ENCODE measurements around the gene ZNF837. TPM values are rescaled to one million over a fixed set of nuclear protein-coding genes. Genes with fewer than 3 reads are reported as not detected.

ZNF837 gene
- polyA plus RNA-seq, 3 donors from 2014 or later, result 1.2 to 3.6 (median 1.4) TPM

DNA sequence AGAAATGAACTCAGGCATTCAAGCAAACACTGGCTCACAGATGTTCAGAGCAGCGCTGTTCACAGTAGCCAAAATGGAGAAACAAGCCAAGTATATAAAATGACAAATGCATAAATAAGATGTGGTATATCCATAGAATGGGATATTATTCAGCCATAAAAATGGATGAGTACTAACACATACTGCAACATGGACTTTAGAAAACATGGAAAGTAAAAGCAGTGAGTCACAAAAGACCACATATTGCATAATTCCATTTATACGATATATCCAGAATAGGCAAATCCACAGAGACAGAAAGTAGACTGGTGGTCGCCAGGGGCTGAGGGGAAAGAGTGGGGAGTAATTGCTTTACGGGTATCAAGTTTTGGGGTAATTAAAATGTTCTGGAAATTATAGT is 6.6 kb downstream of the ZNF837 start:
- no peaks in the 10 kb centered on the region for H3K36me3 Mint-ChIP-seq
- no peak for DNase-seq
- no peak overlapping the region for H3K4me3 Mint-ChIP-seq
- H3K27ac Mint-ChIP-seq, result no peak overlapping the region
- H3K4me1 Mint-ChIP-seq, result peaks cover 3 to 6% of the 10 kb centered on the region in 2 donors
- no peaks in the 10 kb centered on the region for H3K9me3 Mint-ChIP-seq
- peaks cover 0 to 3% (median 2%) of the 10 kb centered on the region in 3 donors for H3K27me3 Mint-ChIP-seq (ENCODE audit: low read depth in 3 of 3)

DNA sequence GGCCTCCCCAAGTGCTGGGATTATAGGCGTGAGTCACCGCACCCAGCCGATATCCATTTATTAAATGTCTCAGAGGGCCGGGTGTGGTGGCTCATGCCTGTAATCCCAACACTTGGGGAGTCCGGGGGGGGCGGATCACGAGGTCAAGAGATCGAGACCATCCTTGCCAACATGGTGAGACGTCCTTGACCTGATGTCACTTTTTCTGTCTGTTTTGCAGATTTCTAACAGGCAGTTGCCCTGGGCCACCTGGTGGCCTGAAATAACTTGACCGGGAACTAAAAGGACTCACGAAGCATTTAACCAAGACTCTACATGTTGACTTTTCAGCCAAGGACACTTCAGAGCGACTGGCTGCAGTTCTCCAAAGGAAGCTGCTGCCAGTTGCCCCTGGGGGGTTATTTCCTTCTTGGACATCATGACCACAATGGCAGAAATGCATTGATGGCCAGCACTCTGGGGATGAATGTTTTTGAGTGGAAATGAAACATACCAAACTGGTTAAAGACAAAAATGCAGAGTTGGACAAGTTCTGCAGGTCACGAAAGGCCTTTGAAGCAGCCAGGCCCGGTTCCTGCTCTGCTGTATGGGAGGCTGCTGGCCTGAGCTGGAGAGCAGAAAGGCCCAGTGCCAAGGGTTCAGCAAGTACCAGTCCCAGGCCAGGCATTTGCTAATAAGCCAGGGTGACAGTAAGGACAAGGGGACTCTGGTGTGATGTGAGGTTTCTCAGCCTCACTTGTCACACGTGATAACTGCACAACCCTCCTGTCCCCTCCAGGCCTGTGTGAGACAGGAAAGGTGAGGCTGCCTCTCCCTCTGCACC is 8.3 kb downstream of the ZNF837 start:
- H3K9me3 Mint-ChIP-seq, result no peaks in the 10 kb centered on the region
- no peak for DNase-seq
- no peak overlapping the region for H3K4me3 Mint-ChIP-seq
- no peaks in the 10 kb centered on the region for H3K36me3 Mint-ChIP-seq
- H3K4me1 Mint-ChIP-seq, result no peaks in the 10 kb centered on the region
- no peak overlapping the region for H3K27ac Mint-ChIP-seq
- H3K27me3 Mint-ChIP-seq (ENCODE audit: low read depth in 3 of 3), result peaks cover 0 to 3% (median 2%) of the 10 kb centered on the region in 3 donors

DNA sequence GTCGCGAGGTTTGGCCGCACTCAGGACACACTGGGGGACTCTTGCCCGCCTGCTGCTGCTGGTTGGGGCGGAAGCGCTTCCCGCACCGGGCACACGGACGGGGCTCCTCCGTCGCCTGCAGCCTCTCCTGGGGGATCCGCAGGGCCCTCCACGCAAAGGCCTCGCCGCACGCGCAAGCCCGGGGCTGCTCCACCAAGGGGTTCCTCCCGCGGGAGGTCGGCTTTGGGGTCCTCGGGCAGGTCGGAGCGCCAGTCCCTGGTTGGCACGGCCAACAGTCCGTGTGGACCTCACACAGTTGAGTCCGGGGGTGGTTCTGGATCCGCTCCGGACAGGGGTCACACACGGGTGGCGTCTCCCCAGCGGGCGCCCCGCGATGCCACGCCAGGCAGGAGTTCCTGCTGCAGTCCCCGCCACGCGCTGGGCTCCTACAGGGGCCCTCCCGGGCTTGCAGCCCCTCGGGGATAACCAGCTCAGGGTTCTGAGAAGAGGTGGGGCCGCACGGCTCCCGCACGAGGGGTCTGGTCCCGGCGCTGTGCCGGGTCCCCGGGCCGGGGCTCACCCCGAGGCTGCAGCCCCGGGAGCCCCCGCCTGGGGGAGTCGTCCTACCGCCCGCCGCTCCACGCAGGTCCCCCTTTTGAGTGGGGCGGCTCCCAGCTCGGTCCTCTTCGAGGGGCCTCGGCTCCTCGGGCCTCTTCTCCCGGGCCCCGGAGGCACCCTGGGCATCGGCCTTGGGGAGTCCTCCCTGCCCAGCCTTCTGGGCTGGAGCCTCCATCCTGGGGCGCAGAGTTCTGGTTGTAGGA is 12.1 kb downstream of the ZNF837 start:
- H3K9me3 Mint-ChIP-seq, result no peaks in the 10 kb centered on the region
- DNase-seq, result no peak
- no peaks in the 10 kb centered on the region for H3K36me3 Mint-ChIP-seq
- peaks cover 0 to 3% (median 3%) of the 10 kb centered on the region in 3 donors for H3K27me3 Mint-ChIP-seq (ENCODE audit: low read depth in 3 of 3)
- H3K4me1 Mint-ChIP-seq, result peaks cover 0 to 2% of the 10 kb centered on the region in 2 donors
- H3K27ac Mint-ChIP-seq, result no peak overlapping the region
- no peak overlapping the region for H3K4me3 Mint-ChIP-seq

DNA sequence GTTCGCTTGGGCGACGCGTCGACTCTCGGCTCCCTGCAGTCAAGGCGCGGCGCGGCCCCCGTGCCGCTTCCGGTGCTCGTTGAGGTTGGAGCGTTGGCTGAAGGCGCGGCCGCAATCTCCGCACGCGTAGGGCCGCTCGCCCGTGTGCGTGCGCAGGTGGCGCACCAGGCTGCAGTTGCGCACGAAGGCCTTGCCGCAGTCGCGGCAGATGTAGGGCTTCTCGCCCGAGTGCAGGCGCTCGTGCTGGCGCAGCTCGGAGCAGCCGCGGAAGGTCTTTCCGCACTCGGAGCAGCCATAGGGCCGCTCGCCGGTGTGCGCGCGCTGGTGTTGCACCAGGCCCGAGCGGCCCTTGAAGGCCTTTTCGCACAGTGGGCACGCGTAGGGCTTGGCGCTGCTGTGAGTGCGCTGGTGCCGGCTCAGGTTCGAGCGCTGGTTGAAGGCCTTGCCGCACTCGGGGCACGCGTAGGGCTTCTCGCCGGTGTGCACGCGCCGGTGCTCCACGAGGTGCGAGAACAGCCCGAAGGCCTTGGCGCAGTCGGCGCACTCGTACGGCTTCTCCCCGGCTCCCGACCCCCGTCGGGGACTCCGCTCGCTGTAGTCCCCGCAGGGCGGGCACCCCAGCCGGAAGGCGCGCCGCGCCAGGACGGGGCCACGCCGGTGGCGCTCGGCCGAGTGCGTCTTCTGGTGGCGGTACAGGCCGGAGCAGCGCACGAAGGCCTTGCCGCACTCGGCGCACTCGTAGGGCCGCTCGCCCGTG is 13.0 kb downstream of the ZNF837 start:
- peaks cover 0 to 4% of the 10 kb centered on the region in 2 donors for H3K4me1 Mint-ChIP-seq
- no peak overlapping the region for H3K27ac Mint-ChIP-seq
- peaks cover under 1 to 5% (median 1%) of the 10 kb centered on the region in 3 donors for H3K27me3 Mint-ChIP-seq (ENCODE audit: low read depth in 3 of 3)
- H3K4me3 Mint-ChIP-seq, result no peak overlapping the region
- H3K9me3 Mint-ChIP-seq, result no peaks in the 10 kb centered on the region
- no peak for DNase-seq
- H3K36me3 Mint-ChIP-seq, result no peaks in the 10 kb centered on the region

DNA sequence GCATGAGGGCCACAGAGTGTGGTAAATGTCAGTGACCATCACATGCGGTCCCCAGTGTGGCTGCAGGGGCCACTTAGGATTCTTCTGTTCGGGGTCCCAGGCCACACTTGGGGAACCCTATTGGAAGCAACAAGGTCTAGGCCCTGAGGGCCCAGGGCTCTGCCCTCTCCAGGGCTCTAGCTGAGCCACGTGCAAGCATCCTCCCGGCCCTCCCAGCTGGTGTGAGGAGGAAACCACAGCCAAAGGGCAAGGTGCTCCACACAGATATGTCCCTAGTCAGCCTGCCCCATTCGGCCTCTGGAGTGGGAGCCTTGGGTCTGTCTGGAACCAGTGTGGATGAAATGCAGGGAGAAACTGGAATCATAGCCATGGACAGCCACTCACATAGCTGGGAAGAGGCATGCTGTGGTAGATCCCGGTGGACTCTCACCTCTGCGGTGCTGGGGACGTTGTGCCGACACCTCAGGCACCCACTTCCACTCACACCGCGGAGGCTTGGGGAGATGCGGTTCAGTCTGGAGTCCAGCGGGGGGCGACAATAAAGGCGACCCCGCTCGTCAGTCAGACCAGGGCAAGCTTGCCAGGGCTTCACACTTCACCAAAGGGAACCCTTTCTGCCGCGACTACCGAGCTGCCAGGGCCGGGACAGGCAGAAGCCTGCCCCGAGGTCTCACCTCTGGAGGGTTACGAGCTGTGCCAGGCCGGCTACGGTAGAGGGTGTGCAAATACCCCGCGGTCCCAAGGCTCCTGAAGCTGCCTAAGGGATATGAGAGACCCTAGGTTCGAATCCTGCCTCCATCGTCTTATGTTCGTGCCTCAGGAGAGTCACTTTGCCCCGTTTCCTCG is 14.0 kb downstream of the ZNF837 start:
- Mint-ChIP-seq H3K36me3 (no peaks in the 10 kb centered on the region), H3K27me3 (ENCODE audit: low read depth in 3 of 3) (peaks cover 9 to 15% (median 9%) of the 10 kb centered on the region in 3 donors), H3K4me1 (peaks cover 5 to 12% of the 10 kb centered on the region in 2 donors), H3K27ac (peak overlapping the region in 1 of 6 donors; percentile 28), H3K9me3 (no peaks in the 10 kb centered on the region), H3K4me3 (no peak overlapping the region)
- DNase-seq, result no peak

DNA sequence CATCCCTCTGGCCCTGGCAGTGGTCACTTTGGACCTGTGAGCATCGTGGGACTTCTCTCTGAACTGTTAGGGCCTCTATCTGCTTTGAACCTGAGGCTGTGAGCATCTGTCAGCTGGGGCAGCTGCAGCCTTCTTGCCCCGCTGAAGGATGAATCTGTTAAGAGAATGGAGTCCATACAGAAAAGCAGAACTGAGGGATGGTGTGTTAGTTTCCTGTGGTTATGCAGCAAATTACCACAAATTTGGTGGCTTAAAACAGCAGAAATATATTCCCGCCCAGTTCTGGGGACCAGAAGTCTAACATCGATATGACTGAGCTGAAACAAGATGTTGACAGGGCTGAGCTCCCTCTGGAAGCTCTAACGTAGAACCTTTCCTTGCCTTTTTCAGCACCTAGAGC is 16.7 kb downstream of the ZNF837 start:
- Mint-ChIP-seq H3K4me3 (peak overlapping the region in 3 of 5 donors; percentile 27 to 46 (median 32)), H3K36me3 (no peaks in the 10 kb centered on the region), H3K4me1 (peaks cover 8 to 15% of the 10 kb centered on the region in 2 donors), H3K27me3 (ENCODE audit: low read depth in 3 of 3) (peaks cover 9 to 22% (median 11%) of the 10 kb centered on the region in 3 donors), H3K27ac (peak overlapping the region in 2 of 6 donors; percentile 57), H3K9me3 (no peaks in the 10 kb centered on the region)
- DNase-seq, result no peak

DNA sequence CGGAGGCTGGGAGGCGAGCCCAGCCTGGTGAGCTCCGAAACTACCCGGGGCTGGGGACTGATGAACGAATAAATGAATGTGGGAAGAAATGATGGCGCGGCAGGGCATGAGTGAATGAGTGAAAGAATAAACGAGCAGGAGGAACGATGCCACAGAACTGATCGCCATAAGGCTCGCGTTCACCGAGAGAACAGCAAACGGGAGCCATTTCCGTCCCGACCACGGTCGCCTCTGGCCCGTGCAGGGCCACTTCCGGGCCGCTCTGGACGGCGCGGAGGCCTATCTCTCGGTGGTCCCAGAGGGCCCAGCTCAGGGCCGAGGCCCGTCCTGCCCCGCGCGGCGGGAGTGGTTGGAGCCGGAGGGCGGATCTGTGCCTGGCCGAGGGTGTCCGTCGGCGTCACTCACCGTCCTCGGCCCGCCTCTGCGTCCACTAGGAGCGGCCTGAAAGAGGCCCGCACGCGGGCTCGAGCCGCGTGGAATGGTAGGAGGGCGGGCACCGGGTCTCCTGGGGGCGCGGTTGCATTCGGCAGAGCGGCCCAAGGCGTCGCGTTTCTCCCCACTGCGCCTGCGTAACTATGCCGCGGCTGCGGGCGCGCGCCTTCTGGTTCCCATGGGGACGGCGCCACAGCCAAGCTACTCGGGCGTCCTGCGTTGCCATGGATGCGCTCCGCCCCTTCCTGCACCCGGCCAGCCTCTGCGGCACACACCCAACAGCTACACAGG is 18.4 kb downstream of the ZNF837 start, which contains the start of gene ZNF497:
Gene ZNF497, minus strand, starts transcription at position 480 of the 723 bp plus-strand sequence. CDS start 5,116 bp downstream, outside the sequence.
- Mint-ChIP-seq H3K4me3 (peak within 1 kb of the TSS; percentile 90 to 99 (median 96)), H3K27ac (peak within 1 kb of the TSS; percentile 96 to 99 (median 98)), H3K36me3 (no peaks in the 10 kb centered on the region), H3K27me3 (ENCODE audit: low read depth in 3 of 3) (peaks cover 9 to 24% (median 11%) of the 10 kb centered on the region in 3 donors), H3K4me1 (peaks cover 8 to 18% of the 10 kb centered on the region in 2 donors), H3K9me3 (no peaks in the 10 kb centered on the region)
- DNase-seq, result peak; percentile 97 to 98 (median 97)

DNA sequence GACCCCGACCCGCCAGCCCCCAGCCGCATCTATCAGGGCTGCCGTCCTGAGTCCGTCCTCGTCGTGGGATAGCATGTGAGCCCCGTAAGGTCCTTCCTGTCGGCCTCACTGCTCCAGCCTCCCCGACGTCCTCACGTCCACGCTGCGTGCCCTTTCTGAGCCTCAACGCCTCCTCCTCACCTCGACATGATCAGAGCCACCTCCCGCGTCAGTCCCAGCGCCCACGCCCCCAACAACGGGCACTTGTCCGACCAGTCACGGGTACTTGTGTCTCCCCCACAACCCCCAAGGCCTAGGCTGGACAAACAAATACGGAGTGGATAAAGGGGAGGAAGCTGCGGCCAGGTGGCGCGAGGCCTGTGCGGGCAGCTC is 18.9 kb downstream of the ZNF837 start:
- H3K36me3 Mint-ChIP-seq, result no peaks in the 10 kb centered on the region
- no peaks in the 10 kb centered on the region for H3K9me3 Mint-ChIP-seq
- DNase-seq, result peak in 2 of 3 donors; percentile 65
- H3K27ac Mint-ChIP-seq, result peak overlapping the region; percentile 96 to 99 (median 98)
- H3K4me3 Mint-ChIP-seq, result peak overlapping the region; percentile 90 to 99 (median 96)
- H3K4me1 Mint-ChIP-seq, result peaks cover 8 to 18% of the 10 kb centered on the region in 2 donors
- H3K27me3 Mint-ChIP-seq (ENCODE audit: low read depth in 3 of 3), result peaks cover 9 to 24% (median 11%) of the 10 kb centered on the region in 3 donors

DNA sequence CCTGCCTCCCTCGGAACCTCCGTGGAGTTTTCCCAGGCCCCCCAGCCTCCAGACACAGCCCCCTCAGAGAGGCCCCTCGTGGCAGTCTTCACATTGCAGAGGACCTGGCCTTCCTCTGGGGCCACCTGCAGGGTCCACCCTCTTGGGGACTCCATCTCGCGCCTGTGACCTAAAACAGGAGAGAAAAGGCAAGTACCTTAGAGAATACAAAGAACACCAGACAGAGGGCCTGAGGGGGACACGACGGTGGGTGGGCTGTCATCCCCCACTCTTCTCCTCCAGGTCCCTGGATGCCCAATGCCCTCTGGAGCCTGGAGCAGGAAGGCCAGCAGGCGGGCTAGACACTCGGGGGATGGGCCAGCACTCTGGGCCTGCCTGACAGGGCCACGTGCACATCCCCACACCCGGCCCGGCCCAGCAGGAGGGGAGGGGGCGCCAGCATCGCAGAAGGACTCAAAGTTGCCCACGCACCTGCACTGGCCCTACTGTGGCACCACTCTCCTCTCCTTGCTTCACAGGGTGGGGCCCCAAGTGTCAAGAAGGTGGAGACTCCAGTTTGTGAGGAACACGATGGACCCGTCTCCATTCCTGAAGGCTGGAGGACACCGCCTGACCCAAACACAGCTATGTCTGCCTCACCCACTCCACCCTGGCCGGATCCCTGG is 23.2 kb downstream of the ZNF837 start:
- no peaks in the 10 kb centered on the region for H3K9me3 Mint-ChIP-seq
- H3K4me3 Mint-ChIP-seq, result peak overlapping the region in 1 of 5 donors; percentile 15
- peaks cover 6 to 18% (median 7%) of the 10 kb centered on the region in 3 donors for H3K27me3 Mint-ChIP-seq (ENCODE audit: low read depth in 3 of 3)
- H3K36me3 Mint-ChIP-seq, result no peaks in the 10 kb centered on the region
- H3K4me1 Mint-ChIP-seq, result peaks cover 8 to 14% of the 10 kb centered on the region in 2 donors
- no peak for DNase-seq
- H3K27ac Mint-ChIP-seq, result no peak overlapping the region

DNA sequence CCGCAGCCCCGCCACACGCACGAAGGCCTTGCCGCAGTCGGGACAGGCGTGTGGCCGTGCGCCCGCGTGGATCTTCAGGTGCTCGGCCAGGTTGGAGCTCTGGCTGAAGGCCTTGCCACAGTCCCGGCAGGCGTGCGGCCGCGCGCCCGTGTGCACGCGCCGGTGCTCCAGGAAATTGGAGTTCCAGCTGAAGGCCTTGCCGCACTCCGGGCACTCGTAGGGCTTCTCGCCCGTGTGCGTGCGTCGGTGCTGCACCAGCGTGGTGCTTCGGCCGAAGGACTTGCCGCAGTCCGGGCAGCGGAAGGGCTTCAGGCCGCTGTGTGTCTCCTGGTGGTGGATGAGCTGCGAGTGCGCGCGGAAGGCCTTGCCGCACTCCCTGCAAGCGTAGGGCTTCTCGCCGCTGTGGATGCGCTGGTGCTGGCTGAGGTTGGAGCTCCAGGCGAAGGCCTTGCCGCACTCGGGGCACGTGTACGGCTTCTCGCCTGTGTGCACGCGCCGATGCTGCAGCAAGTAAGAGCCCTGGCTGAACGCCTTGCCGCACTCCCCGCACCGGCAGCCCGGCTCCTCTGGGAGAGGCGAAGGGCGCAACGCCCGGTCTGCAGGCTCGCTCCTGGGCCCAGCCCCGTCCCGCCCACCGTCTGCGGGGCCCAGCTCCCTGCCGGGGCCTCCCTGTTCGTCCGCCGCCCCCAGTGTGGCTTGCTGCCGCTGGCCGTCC is 23.9 kb downstream of the ZNF837 start:
- H3K4me1 Mint-ChIP-seq, result peaks cover 4 to 9% of the 10 kb centered on the region in 2 donors
- no peak overlapping the region for H3K27ac Mint-ChIP-seq
- DNase-seq, result no peak
- H3K9me3 Mint-ChIP-seq, result no peaks in the 10 kb centered on the region
- H3K27me3 Mint-ChIP-seq (ENCODE audit: low read depth in 3 of 3), result peaks cover 2 to 12% (median 4%) of the 10 kb centered on the region in 3 donors
- H3K4me3 Mint-ChIP-seq, result peak overlapping the region; percentile 21 to 57 (median 32)
- H3K36me3 Mint-ChIP-seq, result no peaks in the 10 kb centered on the region
